ENCODE measurements around the gene PRMT1. TPM values are rescaled to one million over a fixed set of nuclear protein-coding genes. Genes with fewer than 3 reads are reported as not detected.

PRMT1 gene
- total and polyA plus RNA-seq, 9 of the 15 experiments (the other 6 are each of a cell fraction or from before 2014, with no cell fraction given): 13.3 to 464 (median 326) TPM

GRCh38 chr19:49716154-49716553 is 39.1 kb downstream of the PRMT1 start (continued):
- TF ChIP-seq MEIS2 (IDR thresholded peaks at IDR 0.05; ENCODE audit: partially characterized antibody) (no peak), BACH1 (tag; IDR thresholded peaks at IDR 0.05) (0 out of 2 replicates have a peak, but pooled peaks have one; percentile 42), ZFX (CRISPR knock-in tag; IDR thresholded peaks at IDR 0.05) (no peak), NFRKB (IDR thresholded peaks at IDR 0.05; ENCODE audit: low read depth) (0 out of 2 replicates have a peak, but pooled peaks have one; percentile 29), TAF7 (tag; IDR thresholded peaks at IDR 0.05) (0 out of 2 replicates have a peak, but pooled peaks have one; percentile 33), E2F6 (IDR thresholded peaks at IDR 0.05; ENCODE audit: borderline replicate concordance in 1 of 2, extremely low read depth in 1 of 2, insufficient read depth in 1 of 2, insufficient read length in 1 of 2, low read depth in 1 of 2, low read length in 1 of 2, poor library complexity in 1 of 2, severe bottlenecking in 1 of 2) (peak in 1 of 2 experiments; percentile 39), HDAC1 (IDR thresholded peaks at IDR 0.05) (0 out of 4 replicates have a peak, but pooled peaks of 1 of the 2 experiments have one; percentile 21), L3MBTL2 (IDR thresholded peaks at IDR 0.05) (0 out of 2 replicates have a peak, but pooled peaks have one; percentile 39), PKNOX1 (IDR thresholded peaks at IDR 0.05) (peak; percentile 46), NCOA1 (IDR thresholded peaks at IDR 0.05; ENCODE audit: low read depth) (peak; percentile 23; the same call in 1 of the 2 replicates), ZNF778 (CRISPR knock-in tag; IDR thresholded peaks at IDR 0.05) (no peak), ZNF584 (CRISPR knock-in tag; IDR thresholded peaks at IDR 0.05; ENCODE audit: low read depth) (0 out of 2 replicates have a peak, but pooled peaks have one; percentile 37), MAX (CRISPR knock-in tag; IDR thresholded peaks at IDR 0.05) (peak; percentile 43), HDGF (IDR thresholded peaks at IDR 0.05) (0 out of 2 replicates have a peak, but pooled peaks have one; percentile 47), TFAM (CRISPR knock-in tag; conservative IDR thresholded peaks at IDR 0.05) (no peak)
- TF ChIP-seq, protein P1, sequence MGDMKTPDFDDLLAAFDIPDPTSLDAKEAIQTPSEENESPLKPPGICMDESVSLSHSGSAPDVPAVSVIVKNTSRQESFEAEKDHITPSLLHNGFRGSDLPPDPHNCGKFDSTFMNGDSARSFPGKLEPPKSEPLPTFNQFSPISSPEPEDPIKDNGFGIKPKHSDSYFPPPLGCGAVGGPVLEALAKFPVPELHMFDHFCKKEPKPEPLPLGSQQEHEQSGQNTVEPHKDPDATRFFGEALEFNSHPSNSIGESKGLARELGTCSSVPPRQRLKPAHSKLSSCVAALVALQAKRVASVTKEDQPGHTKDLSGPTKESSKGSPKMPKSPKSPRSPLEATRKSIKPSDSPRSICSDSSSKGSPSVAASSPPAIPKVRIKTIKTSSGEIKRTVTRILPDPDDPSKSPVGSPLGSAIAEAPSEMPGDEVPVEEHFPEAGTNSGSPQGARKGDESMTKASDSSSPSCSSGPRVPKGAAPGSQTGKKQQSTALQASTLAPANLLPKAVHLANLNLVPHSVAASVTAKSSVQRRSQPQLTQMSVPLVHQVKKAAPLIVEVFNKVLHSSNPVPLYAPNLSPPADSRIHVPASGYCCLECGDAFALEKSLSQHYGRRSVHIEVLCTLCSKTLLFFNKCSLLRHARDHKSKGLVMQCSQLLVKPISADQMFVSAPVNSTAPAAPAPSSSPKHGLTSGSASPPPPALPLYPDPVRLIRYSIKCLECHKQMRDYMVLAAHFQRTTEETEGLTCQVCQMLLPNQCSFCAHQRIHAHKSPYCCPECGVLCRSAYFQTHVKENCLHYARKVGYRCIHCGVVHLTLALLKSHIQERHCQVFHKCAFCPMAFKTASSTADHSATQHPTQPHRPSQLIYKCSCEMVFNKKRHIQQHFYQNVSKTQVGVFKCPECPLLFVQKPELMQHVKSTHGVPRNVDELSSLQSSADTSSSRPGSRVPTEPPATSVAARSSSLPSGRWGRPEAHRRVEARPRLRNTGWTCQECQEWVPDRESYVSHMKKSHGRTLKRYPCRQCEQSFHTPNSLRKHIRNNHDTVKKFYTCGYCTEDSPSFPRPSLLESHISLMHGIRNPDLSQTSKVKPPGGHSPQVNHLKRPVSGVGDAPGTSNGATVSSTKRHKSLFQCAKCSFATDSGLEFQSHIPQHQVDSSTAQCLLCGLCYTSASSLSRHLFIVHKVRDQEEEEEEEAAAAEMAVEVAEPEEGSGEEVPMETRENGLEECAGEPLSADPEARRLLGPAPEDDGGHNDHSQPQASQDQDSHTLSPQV (IDR thresholded peaks at IDR 0.05): peak; percentile 56
- TF ChIP-seq, protein P2, sequence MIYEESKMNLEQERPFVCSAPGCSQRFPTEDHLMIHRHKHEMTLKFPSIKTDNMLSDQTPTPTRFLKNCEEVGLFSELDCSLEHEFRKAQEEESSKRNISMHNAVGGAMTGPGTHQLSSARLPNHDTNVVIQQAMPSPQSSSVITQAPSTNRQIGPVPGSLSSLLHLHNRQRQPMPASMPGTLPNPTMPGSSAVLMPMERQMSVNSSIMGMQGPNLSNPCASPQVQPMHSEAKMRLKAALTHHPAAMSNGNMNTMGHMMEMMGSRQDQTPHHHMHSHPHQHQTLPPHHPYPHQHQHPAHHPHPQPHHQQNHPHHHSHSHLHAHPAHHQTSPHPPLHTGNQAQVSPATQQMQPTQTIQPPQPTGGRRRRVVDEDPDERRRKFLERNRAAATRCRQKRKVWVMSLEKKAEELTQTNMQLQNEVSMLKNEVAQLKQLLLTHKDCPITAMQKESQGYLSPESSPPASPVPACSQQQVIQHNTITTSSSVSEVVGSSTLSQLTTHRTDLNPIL (CRISPR knock-in tag; IDR thresholded peaks at IDR 0.05): no peak
